ENCODE measurements around the gene CPD.
"Not testable (repeated sequence)": the region's sequence is repeated elsewhere in the genome, so short reads cannot be mapped to it uniquely, and the experiment has no call there.

DNA sequence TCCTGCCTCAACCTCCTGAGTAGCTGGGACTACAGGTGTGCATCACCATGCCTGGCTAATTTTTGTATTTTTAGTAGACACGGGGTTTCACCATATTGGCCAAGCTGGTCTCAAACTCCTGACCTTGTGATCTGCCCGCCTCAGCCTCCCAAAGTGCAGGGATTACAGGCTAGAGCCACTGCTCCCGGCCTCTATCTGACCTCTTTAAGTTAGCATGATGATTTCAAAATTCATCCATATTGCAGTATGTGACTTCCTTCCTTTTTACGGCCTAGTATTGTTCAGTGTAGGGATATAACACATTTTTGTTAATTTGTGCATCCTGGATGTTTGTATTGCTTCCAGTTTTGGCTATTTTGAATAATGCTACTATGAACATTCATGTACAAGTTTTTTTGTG lies 27.5 kb upstream of the CPD start:
- TF ChIP-seq EZH2 (IDR thresholded peaks at IDR 0.05; ENCODE audit: borderline replicate concordance, low read depth, low read length, poor library complexity, severe bottlenecking); CTCF (conservative IDR thresholded peaks at IDR 0.05; ENCODE audit: low read depth, low read length): not testable (repeated sequence)
